Mucosa of descending colon (tissue), 3 donors: ENCODE data around the gene SEPTIN6. TPM values are rescaled to one million over a fixed set of nuclear protein-coding genes. Genes with fewer than 3 reads are reported as not detected.
"Not testable (repeated sequence)": the region's sequence is repeated elsewhere in the genome, so short reads cannot be mapped to it uniquely, and the experiment has no call there.

ENCODE experiments used
- ATAC-seq: fragments of 200-7000 bp; cut with Tn5 transposase; one replicate; pipeline ENCODE4 v1.9.1; 2020; ENCODE audit warnings: mild to moderate bottlenecking, moderate library complexity
- DNase-seq, 3 donors: peaks; one replicate each; pipeline ENCODE4 v3.0.0-alpha.2; 2020
- H3K36me3 ChIP-seq: fragments of 200-600 bp; one replicate; pipeline ENCODE4 v1.8.0; 2021; ENCODE audit warnings: low read depth, mild to moderate bottlenecking
- H3K4me1 ChIP-seq: fragments of 200-600 bp; one replicate; pipeline ENCODE4 v1.8.0; 2021; ENCODE audit warnings: low read depth, mild to moderate bottlenecking
- H3K4me3 ChIP-seq: fragments of 200-600 bp; one replicate; pipeline ENCODE4 v1.8.0; 2021; ENCODE audit warnings: mild to moderate bottlenecking
- H3K9me3 ChIP-seq: fragments of 200-600 bp; one replicate; pipeline ENCODE4 v1.8.0; 2021; ENCODE audit warnings: mild to moderate bottlenecking
- CTCF ChIP-seq: fragments of 200-600 bp; IDR thresholded peaks from one replicate; pipeline ENCODE4 v1.8.0; 2022; ENCODE audit warnings: antibody characterized with exemption, mild to moderate bottlenecking
- intact Hi-C, 2 donors: fragments of 100-400 bp; cut with DNase I in 1 of 2; cut with micrococcal nuclease in 1 of 2; formaldehyde crosslinking; loops; one replicate each; pipeline versions ENCODE4 v1.11.0 to v1.11.1; 2022; cut with DNase I, micrococcal nuclease
- total RNA-seq, 3 donors: library from RNA; stranded (reverse); fragmentation: NEBNext Ultra II Directional in 2 of 3; extraction: Animal tissue kit (Norgen Biotek cat#: 25700) in 2 of 3; gene quantifications; one replicate each; pipeline versions ENCODE4 v1.2.1 to v1.2.4, GENCODE V29; 2021 to 2023
- donor health status: DM: no; HTN: no; CAD: no; lungs with moderate emphysema.
- donor health status: DM: no; HTN: no; CAD: no.
- donor health status: DM: no; HTN: yes; CAD: no.

SEPTIN6 gene
- total RNA-seq, 3 donors from 2014 or later = 10.6 to 58.1 (median 14.5) TPM

- Histone ChIP-seq H3K4me3 (no peak overlapping the region), H3K36me3 (no peaks in the 10 kb centered on the region), H3K4me1 (no peaks in the 10 kb centered on the region), H3K9me3 (no peaks in the 10 kb centered on the region)
- intact Hi-C loops = no loop called here
- DNase-seq = no peak
- no peak for ATAC-seq
- no peak for TF ChIP-seq CTCF
Observed at GRCh38 chrX:119669424-119670037, 23.4 kb downstream of the SEPTIN6 start.

- H3K9me3 ChIP-seq = no peaks in the 10 kb centered on the region
- ATAC-seq (no peak), DNase-seq (no peak)
- no peaks in the 10 kb centered on the region for H3K36me3 ChIP-seq
- TF ChIP-seq CTCF = no peak
- no peak overlapping the region for H3K4me3 ChIP-seq
- no peaks in the 10 kb centered on the region for H3K4me1 ChIP-seq
- intact Hi-C loops = no loop called here
Observed at GRCh38 chrX:119667111-119667878, 25.7 kb downstream of the SEPTIN6 start.

DNA sequence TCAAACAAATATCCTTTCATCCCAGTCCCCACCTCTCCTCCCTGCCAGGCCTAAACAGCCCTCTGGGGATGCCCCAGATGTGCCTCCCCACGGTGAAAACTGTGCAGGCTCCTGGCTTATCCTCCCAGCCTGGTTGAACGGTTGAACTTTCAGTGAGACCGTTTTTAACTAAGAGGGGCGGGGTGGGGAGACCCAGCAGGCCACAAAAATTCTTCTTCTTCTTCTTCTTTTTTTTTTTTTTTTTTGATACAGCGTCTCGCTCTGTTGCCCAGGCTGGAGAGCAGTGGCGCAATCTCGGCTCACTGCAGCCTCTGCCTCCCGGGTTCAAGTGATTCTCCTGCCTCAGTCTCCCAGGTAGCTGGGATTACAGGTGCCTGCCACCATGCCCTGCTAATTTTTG is 28.1 kb downstream of the SEPTIN6 start:
- intact Hi-C loops, H3K4me1 ChIP-seq, DNase-seq, H3K9me3 ChIP-seq, H3K36me3 ChIP-seq, H3K4me3 ChIP-seq, ATAC-seq: not testable (repeated sequence)

- intact Hi-C loops = no loop called here
- Histone ChIP-seq H3K4me1 (no peaks in the 10 kb centered on the region), H3K9me3 (no peaks in the 10 kb centered on the region), H3K4me3 (no peak overlapping the region), H3K36me3 (no peaks in the 10 kb centered on the region)
- TF ChIP-seq CTCF = no peak
- ATAC-seq (no peak), DNase-seq (no peak)
Observed at GRCh38 chrX:119661486-119661885, 31.5 kb downstream of the SEPTIN6 start.

GRCh38 chrX:119659522-119659921 is 33.4 kb downstream of the SEPTIN6 start:
- no peaks in the 10 kb centered on the region for H3K9me3 ChIP-seq
- ATAC-seq (no peak), DNase-seq (no peak)
- no peak for TF ChIP-seq CTCF
- H3K4me3 ChIP-seq = no peak overlapping the region
- no peaks in the 10 kb centered on the region for H3K36me3 ChIP-seq
- intact Hi-C loops = no loop called here
- H3K4me1 ChIP-seq = no peaks in the 10 kb centered on the region

GRCh38 chrX:119655125-119655524 is 37.8 kb downstream of the SEPTIN6 start:
- no peaks in the 10 kb centered on the region for H3K9me3 ChIP-seq
- no peaks in the 10 kb centered on the region for H3K36me3 ChIP-seq
- DNase-seq (no peak), ATAC-seq (no peak)
- intact Hi-C loops = no loop called here
- TF ChIP-seq CTCF = no peak
- H3K4me3 ChIP-seq = no peak overlapping the region
- H3K4me1 ChIP-seq = no peaks in the 10 kb centered on the region
